ENCODE measurements around the gene PAX5.

GRCh38 chr9:36969216-36969771, 64.8 kb downstream of the PAX5 start:
- TF ChIP-seq CTCF (IDR thresholded peaks at IDR 0.05) (no peak), EZH2 (IDR thresholded peaks at IDR 0.05; ENCODE audit: borderline replicate concordance, insufficient read depth, low read depth, low read length, poor library complexity, severe bottlenecking) (no peak)

Data from B cell (primary cell).